CD4-positive, alpha-beta T cell (primary cell): Measurements from ENCODE around the gene DHX8. TPM values are rescaled to one million over a fixed set of nuclear protein-coding genes. Genes with fewer than 3 reads are reported as not detected.
A peak's percentile ranks its signal among the peaks of the same experiment; 100 is the strongest.

Experiments used
- ATAC-seq: fragments of 200-7000 bp; cut with Tn5 transposase; one replicate; pipeline ENCODE4 v1.10.0; 2022; ENCODE audit warnings: mild to moderate bottlenecking; ENCODE audit not compliant: poor library complexity
- CTCF ChIA-PET: fragments of 350-600 bp; sonication (Branson Sonifier 250); formaldehyde crosslinking; loops from one replicate; lab custom pipeline; 2021; ENCODE audit warnings: antibody characterized with exemption, inconsistent platforms; lab: Charles Lee
- POLR2A ChIA-PET: fragments of 350-600 bp; sonication (Branson Sonifier 250); formaldehyde crosslinking; loops from one replicate; lab custom pipeline; 2021; ENCODE audit warnings: antibody characterized with exemption, inconsistent platforms; lab: Charles Lee
- DNase-seq, 14 experiments: peaks; one replicate each; pipeline ENCODE4 v3.0.0-alpha.2; 2013 to 2020; ENCODE audit warnings: mixed read lengths in 2 of 14
- H3K27ac ChIP-seq, 2 donors: one replicate each; pipeline versions ENCODE4 v1.5.1 to v1.7.0; 2013; ENCODE audit warnings: low read length in 2 of 2, low read depth in 1 of 2, mild to moderate bottlenecking in 1 of 2
- H3K27me3 ChIP-seq, 2 experiments: 1 replicate in 1 of 2; 2 replicates in 1 of 2; pipeline versions ENCODE4 v1.6.1 to v1.7.0; 2013; ENCODE audit warnings: low read length in 2 of 2, control low read depth in 1 of 2, mild to moderate bottlenecking in 1 of 2, moderate library complexity in 1 of 2; ENCODE audit not compliant: insufficient read depth in 2 of 2, control insufficient read depth in 1 of 2
- H3K36me3 ChIP-seq: one replicate; pipeline ENCODE4 v1.6.1; 2013; ENCODE audit warnings: low read length, control low read depth; ENCODE audit not compliant: insufficient read depth
- H3K4me1 ChIP-seq: one replicate; pipeline ENCODE4 v1.6.1; 2013; ENCODE audit warnings: low read length, control low read depth; ENCODE audit not compliant: insufficient read depth
- H3K4me3 ChIP-seq: one replicate; pipeline ENCODE4 v1.5.1; 2013; ENCODE audit warnings: mild to moderate bottlenecking, low read length, moderate library complexity
- H3K9me3 ChIP-seq, 2 experiments: 1 replicate in 1 of 2; 2 replicates in 1 of 2; pipeline versions ENCODE4 v1.6.1 to v1.7.0; 2013; ENCODE audit warnings: low read length in 2 of 2, mild to moderate bottlenecking in 2 of 2, control low read depth in 1 of 2, moderate library complexity in 1 of 2; ENCODE audit not compliant: control insufficient read depth in 1 of 2, insufficient read depth in 1 of 2
- H3K27ac Mint-ChIP-seq: one replicate; pipeline ENCODE4 v1.8.0; 2020; ENCODE audit warnings: mixed read lengths
- H3K27me3 Mint-ChIP-seq: one replicate; pipeline ENCODE4 v1.8.0; 2021; ENCODE audit warnings: mixed read lengths
- H3K36me3 Mint-ChIP-seq: one replicate; pipeline ENCODE4 v1.8.0; 2021; ENCODE audit warnings: low read depth, mixed read lengths
- H3K4me1 Mint-ChIP-seq: one replicate; pipeline ENCODE4 v1.8.0; 2021; ENCODE audit warnings: low read depth, mixed read lengths
- H3K4me3 Mint-ChIP-seq: one replicate; pipeline ENCODE4 v1.8.0; 2020; ENCODE audit warnings: mild to moderate bottlenecking, mixed read lengths
- H3K9me3 Mint-ChIP-seq: one replicate; pipeline ENCODE4 v1.8.0; 2020; ENCODE audit warnings: mixed read lengths
- intact Hi-C, 2 experiments: fragments of 100-400 bp; cut with DNase I in 1 of 2; cut with micrococcal nuclease in 1 of 2; formaldehyde crosslinking; loops; one replicate each; pipeline versions ENCODE4 v1.15.1 to v1.9.0; 2023 to 2025; cut with DNase I, micrococcal nuclease
- total RNA-seq, 174 experiments: library from RNA in 2 of 174; stranded (reverse) in 2 of 174; gene quantifications; one replicate each; pipeline ENCODE4 v1.2.3 and lab custom pipeline; 2021 to 2026
- TF ChIP-seq, protein P1 (sequence below): fragments of 200-600 bp; IDR thresholded peaks from one replicate; pipeline ENCODE4 v1.8.0; 2022; ENCODE audit warnings: antibody characterized with exemption, mild to moderate bottlenecking

DHX8 gene
- total RNA-seq, 2 experiments from 2014 or later = 88.8 to 106 TPM

GRCh38 chr17:43543771-43544575 lies 60.2 kb downstream of the DHX8 start:
- no peaks in the 10 kb centered on the region for H3K9me3 Mint-ChIP-seq
- peaks cover 48% of the 10 kb centered on the region for H3K27me3 Mint-ChIP-seq
- no peaks in the 10 kb centered on the region for H3K36me3 ChIP-seq
- H3K27ac Mint-ChIP-seq = no peak overlapping the region
- H3K4me3 ChIP-seq = no peak overlapping the region
- ChIA-PET POLR2A (interaction anchor here (0.6 kb wide), 1 partner anchor 36 kb away, joined by 3 read pairs; no protein-coding TSS in a partner anchor), CTCF (no interaction called here)
- intact Hi-C loops = no loop called here
- H3K4me3 Mint-ChIP-seq = peak overlapping the region; percentile 35
- H3K36me3 Mint-ChIP-seq = peaks cover 6% of the 10 kb centered on the region
- H3K4me1 Mint-ChIP-seq = peaks cover 26% of the 10 kb centered on the region
- DNase-seq (no peak), ATAC-seq (no peak)
- peaks cover 43 to 51% of the 10 kb centered on the region in 2 experiments for H3K27me3 ChIP-seq
- peaks cover 31% of the 10 kb centered on the region for H3K4me1 ChIP-seq
- H3K9me3 ChIP-seq = no peaks in the 10 kb centered on the region
- TF ChIP-seq, protein P1, sequence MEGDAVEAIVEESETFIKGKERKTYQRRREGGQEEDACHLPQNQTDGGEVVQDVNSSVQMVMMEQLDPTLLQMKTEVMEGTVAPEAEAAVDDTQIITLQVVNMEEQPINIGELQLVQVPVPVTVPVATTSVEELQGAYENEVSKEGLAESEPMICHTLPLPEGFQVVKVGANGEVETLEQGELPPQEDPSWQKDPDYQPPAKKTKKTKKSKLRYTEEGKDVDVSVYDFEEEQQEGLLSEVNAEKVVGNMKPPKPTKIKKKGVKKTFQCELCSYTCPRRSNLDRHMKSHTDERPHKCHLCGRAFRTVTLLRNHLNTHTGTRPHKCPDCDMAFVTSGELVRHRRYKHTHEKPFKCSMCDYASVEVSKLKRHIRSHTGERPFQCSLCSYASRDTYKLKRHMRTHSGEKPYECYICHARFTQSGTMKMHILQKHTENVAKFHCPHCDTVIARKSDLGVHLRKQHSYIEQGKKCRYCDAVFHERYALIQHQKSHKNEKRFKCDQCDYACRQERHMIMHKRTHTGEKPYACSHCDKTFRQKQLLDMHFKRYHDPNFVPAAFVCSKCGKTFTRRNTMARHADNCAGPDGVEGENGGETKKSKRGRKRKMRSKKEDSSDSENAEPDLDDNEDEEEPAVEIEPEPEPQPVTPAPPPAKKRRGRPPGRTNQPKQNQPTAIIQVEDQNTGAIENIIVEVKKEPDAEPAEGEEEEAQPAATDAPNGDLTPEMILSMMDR = no peak
- no peak overlapping the region for H3K27ac ChIP-seq

GRCh38 chr17:43545383-43545632 lies 61.5 kb downstream of the DHX8 start:
- no peaks in the 10 kb centered on the region for H3K36me3 ChIP-seq
- H3K4me3 Mint-ChIP-seq = peak overlapping the region; percentile 78
- peak overlapping the region; percentile 56 for H3K4me3 ChIP-seq
- peaks cover 6% of the 10 kb centered on the region for H3K36me3 Mint-ChIP-seq
- no peak overlapping the region for H3K27ac Mint-ChIP-seq
- no peaks in the 10 kb centered on the region for H3K9me3 Mint-ChIP-seq
- intact Hi-C loops = no loop called here
- H3K27me3 Mint-ChIP-seq = peaks cover 60% of the 10 kb centered on the region
- no peaks in the 10 kb centered on the region for H3K9me3 ChIP-seq
- H3K27me3 ChIP-seq = peaks cover 57 to 63% of the 10 kb centered on the region in 2 experiments
- ChIA-PET CTCF (no interaction called here), POLR2A (no interaction called here)
- peak; percentile 5 for ATAC-seq
- H3K4me1 ChIP-seq = peaks cover 31% of the 10 kb centered on the region
- no peak overlapping the region for H3K27ac ChIP-seq
- DNase-seq = peak in 5 of 14 experiments; percentile 4 to 50 (median 8)
- TF ChIP-seq, protein P1 = no peak
- peaks cover 26% of the 10 kb centered on the region for H3K4me1 Mint-ChIP-seq

- Histone ChIP-seq H3K4me1 (peaks cover 31% of the 10 kb centered on the region), H3K36me3 (no peaks in the 10 kb centered on the region), H3K9me3 (no peaks in the 10 kb centered on the region), H3K27ac (no peak within 1 kb of the TSS), H3K4me3 (peak within 1 kb of the TSS; percentile 56), H3K27me3 (peaks cover 63 to 69% of the 10 kb centered on the region in 2 experiments)
- ATAC-seq (peak; percentile 91), DNase-seq (peak; percentile 75 to 92 (median 88))
- TF ChIP-seq, protein P1 = no peak
- Mint-ChIP-seq H3K9me3 (no peaks in the 10 kb centered on the region), H3K4me3 (peak within 1 kb of the TSS; percentile 85), H3K27me3 (peaks cover 64% of the 10 kb centered on the region), H3K36me3 (peaks cover 6% of the 10 kb centered on the region), H3K4me1 (peaks cover 26% of the 10 kb centered on the region), H3K27ac (peak within 1 kb of the TSS; percentile 57)
- ChIA-PET CTCF (interaction anchor here (0.8 kb wide), 1 partner anchor 63 kb away, joined by 4 read pairs; the partner anchor contains the start of gene DHX8), POLR2A (interaction anchor here (1.1 kb wide), 1 partner anchor 63 kb away, joined by 3 read pairs; the partner anchor contains the start of gene DHX8)
- intact Hi-C loops = no loop called here
These were observed 62.8 kb downstream of the DHX8 start, which contains the start of gene ETV4 for GRCh38 chr17:43546319-43547188. Gene ETV4, minus strand, starts transcription at chr17:43546340. Its CDS starts 723 bp downstream, at chr17:43545617.
